Measurements from ENCODE around the gene AMPH. TPM values are rescaled to one million over a fixed set of nuclear protein-coding genes. Genes with fewer than 3 reads are reported as not detected.

AMPH gene
- total RNA-seq, 4 donors from 2014 or later = 0.51 to 19.6 (median 11.6) TPM

DNA sequence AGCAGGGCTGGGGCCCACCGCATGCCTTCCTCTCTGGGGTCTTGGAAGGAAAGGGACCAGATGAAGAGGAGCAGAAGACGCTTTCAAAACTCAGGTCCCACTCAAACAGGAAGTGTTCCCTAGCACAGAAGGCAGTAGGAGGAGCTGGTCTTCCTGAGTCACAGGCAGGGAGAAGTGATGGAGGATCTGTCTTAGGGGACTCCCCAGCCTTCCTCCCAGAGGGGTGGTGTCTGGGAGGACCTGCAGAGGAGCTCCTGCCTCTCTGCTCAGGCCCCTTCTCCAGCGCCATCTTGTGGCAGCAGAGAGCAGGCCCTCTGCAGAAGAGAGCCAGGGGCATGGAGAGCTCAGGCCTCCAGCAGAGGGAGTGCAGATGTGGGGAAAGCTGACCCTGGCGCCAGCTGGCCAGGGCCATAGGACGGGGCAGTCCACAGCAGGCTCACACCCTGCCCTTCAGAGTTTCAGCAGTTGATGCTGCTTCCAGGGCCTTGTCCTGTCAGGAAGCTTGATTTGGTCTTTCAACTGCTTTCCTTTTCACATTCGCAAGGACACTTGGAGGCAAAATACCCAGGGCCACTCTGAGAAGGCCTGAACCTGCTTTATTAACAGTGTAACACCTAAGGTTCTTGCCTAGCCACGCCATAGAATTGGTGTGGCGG is 295.6 kb downstream of the AMPH start:
- H3K27ac ChIP-seq = no peak overlapping the region
- H3K9me3 ChIP-seq = no peaks in the 10 kb centered on the region
- H3K4me1 ChIP-seq = no peaks in the 10 kb centered on the region
- H3K36me3 ChIP-seq = no peaks in the 10 kb centered on the region
- DNase-seq = peak; percentile 62 to 65
- H3K27me3 ChIP-seq = no peaks in the 10 kb centered on the region
- TF ChIP-seq, protein P1, sequence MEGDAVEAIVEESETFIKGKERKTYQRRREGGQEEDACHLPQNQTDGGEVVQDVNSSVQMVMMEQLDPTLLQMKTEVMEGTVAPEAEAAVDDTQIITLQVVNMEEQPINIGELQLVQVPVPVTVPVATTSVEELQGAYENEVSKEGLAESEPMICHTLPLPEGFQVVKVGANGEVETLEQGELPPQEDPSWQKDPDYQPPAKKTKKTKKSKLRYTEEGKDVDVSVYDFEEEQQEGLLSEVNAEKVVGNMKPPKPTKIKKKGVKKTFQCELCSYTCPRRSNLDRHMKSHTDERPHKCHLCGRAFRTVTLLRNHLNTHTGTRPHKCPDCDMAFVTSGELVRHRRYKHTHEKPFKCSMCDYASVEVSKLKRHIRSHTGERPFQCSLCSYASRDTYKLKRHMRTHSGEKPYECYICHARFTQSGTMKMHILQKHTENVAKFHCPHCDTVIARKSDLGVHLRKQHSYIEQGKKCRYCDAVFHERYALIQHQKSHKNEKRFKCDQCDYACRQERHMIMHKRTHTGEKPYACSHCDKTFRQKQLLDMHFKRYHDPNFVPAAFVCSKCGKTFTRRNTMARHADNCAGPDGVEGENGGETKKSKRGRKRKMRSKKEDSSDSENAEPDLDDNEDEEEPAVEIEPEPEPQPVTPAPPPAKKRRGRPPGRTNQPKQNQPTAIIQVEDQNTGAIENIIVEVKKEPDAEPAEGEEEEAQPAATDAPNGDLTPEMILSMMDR (IDR thresholded peaks at IDR 0.05) = peak; percentile 45 to 82 (median 66)
- TF ChIP-seq POLR2A (IDR thresholded peaks at IDR 0.05) = no peak
- intact Hi-C loops (cut with DNase I; ENCODE audit: low total_unique reads) = no loop called here
- H3K4me3 ChIP-seq = no peak overlapping the region

DNA sequence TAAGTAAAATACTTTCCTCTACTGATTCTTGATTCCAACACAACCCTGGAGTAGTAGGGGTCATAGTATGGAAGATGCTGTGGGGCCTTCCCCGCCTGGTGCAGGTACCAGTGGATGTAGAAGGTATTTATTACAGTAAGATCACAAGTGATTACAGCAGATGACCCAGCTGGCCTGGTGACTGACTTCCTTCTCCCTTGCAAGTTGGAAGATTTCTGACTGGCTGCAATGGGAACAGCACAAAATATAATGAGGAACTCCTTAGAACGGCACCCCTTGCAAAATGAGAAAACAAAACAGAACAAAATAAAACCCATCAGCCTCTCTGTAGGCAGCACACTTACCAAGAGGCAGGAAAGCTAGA is 296.1 kb downstream of the AMPH start:
- H3K9me3 ChIP-seq = no peaks in the 10 kb centered on the region
- no peaks in the 10 kb centered on the region for H3K27me3 ChIP-seq
- no peak overlapping the region for H3K27ac ChIP-seq
- intact Hi-C loops (cut with DNase I; ENCODE audit: low total_unique reads) = no loop called here
- DNase-seq = no peak
- H3K4me3 ChIP-seq = no peak overlapping the region
- TF ChIP-seq, protein P1 (IDR thresholded peaks at IDR 0.05) = no peak
- no peak for TF ChIP-seq POLR2A (IDR thresholded peaks at IDR 0.05)
- no peaks in the 10 kb centered on the region for H3K4me1 ChIP-seq
- no peaks in the 10 kb centered on the region for H3K36me3 ChIP-seq

DNA sequence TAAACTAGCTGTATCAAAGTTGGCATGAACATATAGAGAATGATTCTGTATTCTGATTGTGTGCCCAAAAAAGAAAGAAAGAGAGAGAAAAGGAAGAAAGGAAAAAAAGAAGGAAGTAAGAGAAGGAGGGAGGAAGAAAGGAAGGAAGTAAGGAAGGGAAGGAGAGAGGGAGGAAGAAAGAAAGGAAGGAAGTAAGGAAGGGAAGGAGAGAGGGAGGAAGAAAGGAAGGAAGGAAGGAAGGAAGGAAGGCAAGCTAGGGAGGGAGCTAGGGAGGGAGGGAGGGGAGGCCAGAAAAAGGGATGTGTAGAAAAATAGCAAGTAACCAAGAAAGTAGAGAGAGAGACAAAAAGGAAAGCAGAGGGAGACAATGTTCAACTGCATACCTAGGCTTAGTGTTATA is 297.0 kb downstream of the AMPH start:
- intact Hi-C loops (cut with DNase I; ENCODE audit: low total_unique reads) = no loop called here
- no peaks in the 10 kb centered on the region for H3K4me1 ChIP-seq
- no peak overlapping the region for H3K27ac ChIP-seq
- TF ChIP-seq, protein P1 (IDR thresholded peaks at IDR 0.05) = no peak
- no peak for TF ChIP-seq POLR2A (IDR thresholded peaks at IDR 0.05)
- H3K27me3 ChIP-seq = no peaks in the 10 kb centered on the region
- H3K4me3 ChIP-seq = no peak overlapping the region
- no peaks in the 10 kb centered on the region for H3K9me3 ChIP-seq
- H3K36me3 ChIP-seq = no peaks in the 10 kb centered on the region
- DNase-seq = no peak

Small RNAs within 50 kb of the gene (small RNA-seq; reads per million reads assigned to genes)
- gene RN7SL83P (not detected), gene TRGV6 (not detected)

All from uterus (tissue), 4 donors.